T47D (cell line): Measurements from ENCODE around the gene DYNC1H1.

Source experiments
- DNase-seq, 2 experiments: peaks; one replicate each; pipeline versions ENCODE4 v3.0.0 to v3.0.0-alpha.2; 2011 to 2012; ENCODE audit warnings: low read depth in 1 of 2, low spot score in 1 of 2
- JUND ChIP-seq: IDR thresholded peaks from 2 replicates; pipeline ENCODE4 v1.6.1; 2012; ENCODE audit warnings: low read depth
- in situ Hi-C: cut with HindIII; loops from 2 replicates; pipeline ENCODE4 v1.10.0; 2016; ENCODE audit warnings: low sequenced_read_pairs, low pct_unique_long_range_greater_than_20kb

Gene DYNC1H1

GRCh38 chr14:101950100-101950499 lies 14.3 kb upstream of the DYNC1H1 start:
- no peak for DNase-seq
- in situ Hi-C loops: no loop called here
- TF ChIP-seq JUND: no peak

- no peak for TF ChIP-seq JUND
- DNase-seq: no peak
- in situ Hi-C loops: no loop called here
Measured at GRCh38 chr14:101950516-101951215, 13.7 kb upstream of the DYNC1H1 start.

DNA sequence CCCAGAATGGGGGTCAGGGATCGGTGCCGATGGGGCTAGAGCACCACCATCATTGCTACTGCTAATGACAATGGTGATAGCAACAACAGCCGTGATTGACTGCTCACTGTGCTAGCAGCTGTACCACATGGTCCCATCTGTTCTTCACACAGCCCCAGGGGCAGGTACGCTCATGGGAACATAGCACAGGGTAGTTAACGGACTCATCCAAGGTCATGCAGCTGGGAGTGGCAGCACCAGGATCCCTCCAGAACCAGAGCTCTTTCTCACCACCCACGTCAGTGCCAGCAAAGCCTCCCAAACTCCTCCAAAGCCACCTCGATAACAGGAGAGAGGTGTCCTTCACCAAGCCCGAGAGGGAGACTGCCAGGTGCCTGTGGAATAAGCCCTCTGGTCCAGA lies 11.2 kb upstream of the DYNC1H1 start:
- in situ Hi-C loops: no loop called here
- TF ChIP-seq JUND: no peak
- no peak for DNase-seq

GRCh38 chr14:101954501-101954900 lies 9.9 kb upstream of the DYNC1H1 start:
- in situ Hi-C loops: no loop called here
- DNase-seq: no peak
- TF ChIP-seq JUND: no peak

- no peak for DNase-seq
- in situ Hi-C loops: no loop called here
Measured at GRCh38 chr14:101955695-101956161, 8.6 kb upstream of the DYNC1H1 start.

DNA sequence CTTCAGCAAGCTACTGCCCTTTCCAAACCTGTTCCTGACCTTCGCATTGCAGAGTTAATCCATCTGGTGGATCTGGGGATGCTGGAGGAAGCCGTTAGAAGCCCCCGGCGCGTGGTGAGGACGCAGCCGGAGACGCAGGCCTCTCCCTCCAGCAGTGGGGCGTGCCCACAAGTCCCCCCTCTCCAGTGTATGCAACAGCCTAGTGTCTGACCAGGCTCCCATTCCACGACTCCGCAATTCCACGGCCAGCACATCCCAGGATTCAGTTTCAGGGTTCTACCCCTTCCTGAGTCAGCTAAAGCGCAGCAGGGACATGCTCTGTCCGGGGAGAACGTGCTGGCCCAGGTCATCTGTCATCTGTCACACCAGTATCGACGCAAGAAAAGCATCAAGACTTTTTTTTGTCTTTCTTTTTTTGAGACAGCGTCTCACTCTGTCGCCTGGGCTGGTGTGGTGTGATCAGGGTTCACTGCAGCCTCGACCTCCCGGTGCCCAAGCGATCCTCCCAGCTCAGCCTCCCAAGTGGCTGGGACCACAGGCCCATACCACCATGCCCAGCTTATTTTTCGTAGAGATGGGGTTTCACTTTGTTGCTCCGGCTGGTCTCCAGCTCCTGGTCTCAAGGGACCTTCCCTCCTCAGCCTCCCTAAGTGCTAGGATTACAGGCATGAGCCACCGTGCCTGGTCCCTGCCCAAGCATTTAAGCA lies 8.0 kb upstream of the DYNC1H1 start:
- no peak for TF ChIP-seq JUND
- DNase-seq: no peak
- in situ Hi-C loops: no loop called here

More at GRCh38 chr14:101955695-101956161, 8.6 kb upstream of the DYNC1H1 start:
- TF ChIP-seq JUND: no peak

DNA sequence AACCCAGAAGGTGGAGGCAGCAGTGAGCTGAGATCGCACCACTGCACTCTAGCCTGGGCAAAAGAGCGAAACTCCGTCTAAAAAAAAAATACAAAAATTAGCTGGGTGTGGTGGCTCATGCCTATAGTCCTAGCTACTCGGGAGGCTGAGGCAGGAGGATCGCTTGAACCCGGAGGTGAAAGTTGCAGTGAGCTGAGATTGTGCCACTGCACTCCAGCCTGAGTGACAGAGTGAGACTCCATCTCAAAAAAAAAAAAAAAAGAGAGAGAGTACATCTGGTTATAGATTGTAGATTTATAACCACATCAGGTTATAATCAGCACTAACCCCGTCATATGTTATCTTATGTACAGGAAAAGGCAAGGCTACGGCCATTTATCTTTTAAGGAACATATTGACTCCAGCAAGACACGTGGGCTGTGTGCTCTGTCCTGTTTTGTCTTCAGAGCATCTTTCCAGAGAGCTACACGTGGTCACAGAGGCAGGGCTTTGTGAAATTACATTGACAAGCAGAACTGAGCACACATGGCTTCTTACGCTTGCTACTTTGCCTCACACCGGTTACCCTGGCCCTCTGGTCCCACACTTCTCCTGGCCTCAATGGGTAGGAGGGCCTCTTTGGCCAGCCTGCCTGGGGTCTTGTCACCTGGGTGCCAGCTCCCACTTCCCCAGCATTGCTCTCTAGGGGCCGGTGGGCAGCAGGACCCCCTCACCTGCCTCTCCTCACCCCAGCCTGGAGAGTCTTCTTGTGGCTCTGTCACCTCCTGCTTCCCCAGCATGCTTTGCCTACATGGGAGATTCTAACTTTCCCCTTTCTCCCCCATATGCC lies 6.8 kb upstream of the DYNC1H1 start:
- in situ Hi-C loops: no loop called here
- TF ChIP-seq JUND: no peak
- no peak for DNase-seq

DNA sequence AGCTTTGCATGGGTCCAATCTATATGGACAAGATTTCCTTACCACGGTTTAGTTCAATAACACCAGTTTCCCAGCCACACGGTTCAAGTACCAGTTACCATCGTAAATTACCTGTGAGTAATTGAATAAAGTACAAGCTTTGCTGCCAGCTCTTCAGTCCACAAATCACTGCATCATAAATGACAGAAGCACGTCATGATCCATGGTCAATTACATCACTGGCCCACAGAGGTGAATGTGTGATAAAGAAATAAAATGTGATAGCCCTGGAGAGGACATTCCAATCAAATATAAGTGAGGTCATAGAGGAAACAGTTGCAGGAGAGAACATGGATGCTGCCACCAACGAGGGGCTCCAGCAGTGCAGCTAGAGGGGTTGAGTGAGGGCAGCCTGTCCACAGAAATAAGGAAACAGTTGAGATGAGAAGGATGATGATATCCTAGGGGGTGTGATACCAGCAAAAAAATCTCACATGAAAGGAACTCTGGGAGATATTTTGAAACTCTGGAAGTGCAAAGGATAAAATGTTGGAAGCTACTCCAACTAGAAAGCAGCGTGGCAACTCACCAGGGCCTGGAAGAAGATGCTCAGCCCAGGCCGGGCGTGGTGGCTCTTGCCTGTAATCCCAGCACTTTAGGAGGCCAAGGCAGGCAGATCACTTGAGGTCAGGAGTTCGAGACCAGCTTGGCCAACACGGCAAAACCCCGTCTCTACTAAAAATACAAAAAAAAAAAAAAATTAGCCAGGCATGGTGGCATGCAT lies 5.8 kb upstream of the DYNC1H1 start:
- in situ Hi-C loops: no loop called here
- no peak for DNase-seq
- no peak for TF ChIP-seq JUND

GRCh38 chr14:101959277-101959676 lies 5.1 kb upstream of the DYNC1H1 start:
- DNase-seq: no peak
- no peak for TF ChIP-seq JUND
- in situ Hi-C loops: no loop called here

GRCh38 chr14:101960225-101960624 lies 4.1 kb upstream of the DYNC1H1 start:
- peak in 1 of 2 experiments; percentile 37 for DNase-seq
- in situ Hi-C loops: no loop called here
- no peak for TF ChIP-seq JUND

- peak; percentile 74 to 86 for DNase-seq
- in situ Hi-C loops: no loop called here
Measured at GRCh38 chr14:101961011-101961721, 3.2 kb upstream of the DYNC1H1 start.

More at GRCh38 chr14:101961011-101961721, 3.2 kb upstream of the DYNC1H1 start:
- TF ChIP-seq JUND: no peak
